ENCODE measurements around the gene ABCB8. TPM values are rescaled to one million over a fixed set of nuclear protein-coding genes. Genes with fewer than 3 reads are reported as not detected.

ABCB8 gene
- total and polyA plus RNA-seq, 9 of the 15 experiments (the other 6 are each of a cell fraction or from before 2014, with no cell fraction given): 7.6 to 106 (median 36.3) TPM

- TF ChIP-seq AFF1 (IDR thresholded peaks at IDR 0.05; ENCODE audit: low read depth in 1 of 2, partially characterized antibody in 2 of 2) (peak in 1 of 2 experiments; percentile 79), ASH1L (IDR thresholded peaks at IDR 0.05; ENCODE audit: borderline replicate concordance, low read depth, partially characterized antibody) (no peak), FUS (optimal IDR thresholded peaks at IDR 0.05; ENCODE audit: low read depth, low read length) (no peak), ZNF347 (CRISPR knock-in tag; IDR thresholded peaks at IDR 0.05; ENCODE audit: low read depth) (no peak), NR3C1 (CRISPR knock-in tag; IDR thresholded peaks at IDR 0.05) (no peak), BRF2 (IDR thresholded peaks at IDR 0.05; ENCODE audit: borderline replicate concordance, insufficient read depth, insufficient read length) (no peak), ETS2 (tag; IDR thresholded peaks at IDR 0.05; ENCODE audit: borderline replicate concordance, poor library complexity, severe bottlenecking) (no peak), ZBTB1 (CRISPR knock-in tag; IDR thresholded peaks at IDR 0.05; ENCODE audit: borderline replicate concordance, low read depth) (no peak; the same call in 1 of the 2 replicates), ZNF518B (CRISPR knock-in tag; IDR thresholded peaks at IDR 0.05) (no peak), MAZ (CRISPR knock-in tag; conservative IDR thresholded peaks at IDR 0.05 in 1 of 2, IDR thresholded peaks at IDR 0.05 in 1 of 2) (peak; percentile 77 to 96), SP1 (CRISPR knock-in tag; IDR thresholded peaks at IDR 0.05) (peak; percentile 59), CTBP1 (IDR thresholded peaks at IDR 0.05; ENCODE audit: borderline replicate concordance) (peak; percentile 80; the same call in 1 of the 2 replicates), CREB5 (CRISPR knock-in tag; IDR thresholded peaks at IDR 0.05) (no peak), PURB (CRISPR knock-in tag; IDR thresholded peaks at IDR 0.05; ENCODE audit: low read depth) (no peak), ZNF717 (CRISPR knock-in tag; IDR thresholded peaks at IDR 0.05) (no peak), FIP1L1 (IDR thresholded peaks at IDR 0.05; ENCODE audit: low read depth, low read length, poor library complexity, severe bottlenecking) (peak; percentile 80)
These were observed 55.0 kb downstream of the ABCB8 start, which contains the start of gene TMUB1 (continued) for GRCh38 chr7:151083071-151083823.

Measured in K562 (cell line).